Gastroesophageal sphincter (tissue), 3 donors: ENCODE results near the gene PPP2R5D.

Experiments used
- EP300 ChIP-seq: sonication (generic); formaldehyde crosslinking; IDR thresholded peaks from one replicate; pipeline ENCODE4 v1.6.1; 2017; ENCODE audit warnings: antibody characterized with exemption, mild to moderate bottlenecking
- POLR2A ChIP-seq, 2 donors: fragments of 450-650 bp; IDR thresholded peaks; one replicate each; pipeline ENCODE4 v1.6.1; 2017; ENCODE audit warnings: antibody characterized with exemption in 2 of 2, mild to moderate bottlenecking in 2 of 2, moderate library complexity in 1 of 2
- POLR2AphosphoS5 ChIP-seq: sonication (generic); formaldehyde crosslinking; IDR thresholded peaks from one replicate; pipeline ENCODE4 v1.6.1; 2017; ENCODE audit warnings: antibody characterized with exemption
- TF ChIP-seq, protein P1 (sequence below), 4 experiments: fragments of 200-600 bp in 2 of 4; fragments of 450-650 bp in 2 of 4; sonication (generic) in 1 of 4; IDR thresholded peaks; one replicate each; pipeline ENCODE4 v1.5.1; 2017 to 2019; ENCODE audit warnings: antibody characterized with exemption in 4 of 4, mild to moderate bottlenecking in 2 of 4, moderate library complexity in 2 of 4

DNA sequence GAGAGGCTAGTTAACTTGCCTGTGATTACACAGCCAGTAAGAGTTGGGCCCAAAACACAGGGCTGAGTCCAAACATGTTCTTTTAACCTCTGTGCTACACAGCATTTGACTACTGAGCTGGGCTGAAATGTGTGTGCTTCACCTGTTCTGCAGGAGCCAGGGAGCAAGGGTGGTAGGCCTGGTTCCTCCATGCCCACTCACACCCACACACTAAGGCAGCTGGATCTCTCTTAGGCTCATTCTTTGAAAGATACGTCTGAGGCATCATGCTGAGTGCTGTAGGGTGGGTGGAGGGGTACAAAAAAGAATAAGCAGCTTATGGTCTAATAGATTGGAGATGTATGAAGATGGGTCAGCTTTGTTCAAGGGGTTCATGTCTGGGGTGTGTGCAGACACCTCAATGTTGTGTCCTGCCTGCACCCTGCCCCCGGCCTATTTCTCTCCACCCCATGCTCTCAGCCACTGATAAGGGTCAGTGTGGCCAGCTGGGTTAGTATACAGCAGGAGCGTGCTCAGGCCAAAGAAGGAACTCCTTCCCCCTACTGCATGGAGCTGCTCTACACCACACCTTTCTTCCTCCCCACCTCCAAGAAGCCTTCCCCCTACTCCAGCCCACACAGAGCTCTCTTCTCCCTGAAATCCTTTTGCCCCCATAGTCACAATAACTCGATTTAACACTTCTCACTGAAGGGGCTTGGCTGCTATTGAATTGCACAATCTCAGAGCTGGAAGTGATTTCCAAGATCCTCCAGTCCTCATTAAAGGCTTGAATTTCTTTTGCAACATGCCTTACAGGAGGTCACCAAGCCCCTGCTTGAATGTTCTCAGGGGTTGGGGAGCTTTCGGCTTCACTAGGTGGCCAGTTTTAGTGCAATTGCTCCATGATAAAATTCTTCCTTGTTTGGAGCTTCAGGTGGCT, 3.4 kb downstream of the PPP2R5D start:
- TF ChIP-seq, protein P1, sequence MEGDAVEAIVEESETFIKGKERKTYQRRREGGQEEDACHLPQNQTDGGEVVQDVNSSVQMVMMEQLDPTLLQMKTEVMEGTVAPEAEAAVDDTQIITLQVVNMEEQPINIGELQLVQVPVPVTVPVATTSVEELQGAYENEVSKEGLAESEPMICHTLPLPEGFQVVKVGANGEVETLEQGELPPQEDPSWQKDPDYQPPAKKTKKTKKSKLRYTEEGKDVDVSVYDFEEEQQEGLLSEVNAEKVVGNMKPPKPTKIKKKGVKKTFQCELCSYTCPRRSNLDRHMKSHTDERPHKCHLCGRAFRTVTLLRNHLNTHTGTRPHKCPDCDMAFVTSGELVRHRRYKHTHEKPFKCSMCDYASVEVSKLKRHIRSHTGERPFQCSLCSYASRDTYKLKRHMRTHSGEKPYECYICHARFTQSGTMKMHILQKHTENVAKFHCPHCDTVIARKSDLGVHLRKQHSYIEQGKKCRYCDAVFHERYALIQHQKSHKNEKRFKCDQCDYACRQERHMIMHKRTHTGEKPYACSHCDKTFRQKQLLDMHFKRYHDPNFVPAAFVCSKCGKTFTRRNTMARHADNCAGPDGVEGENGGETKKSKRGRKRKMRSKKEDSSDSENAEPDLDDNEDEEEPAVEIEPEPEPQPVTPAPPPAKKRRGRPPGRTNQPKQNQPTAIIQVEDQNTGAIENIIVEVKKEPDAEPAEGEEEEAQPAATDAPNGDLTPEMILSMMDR (IDR thresholded peaks at IDR 0.05), result no peak
- TF ChIP-seq POLR2AphosphoS5, result no peak
- no peak for TF ChIP-seq POLR2A (IDR thresholded peaks at IDR 0.05)
- TF ChIP-seq EP300, result no peak
